Measurements from ENCODE around the gene B3GNT5. TPM values are rescaled to one million over a fixed set of nuclear protein-coding genes. Genes with fewer than 3 reads are reported as not detected.

Gene B3GNT5
- total RNA-seq, 3 donors from 2014 or later = 33.7 to 80.1 (median 71.2) TPM

- no peak for TF ChIP-seq CTCF (IDR thresholded peaks at IDR 0.05)
- Histone ChIP-seq H3K9me3 (no peaks in the 10 kb centered on the region), H3K4me1 (ENCODE audit: low read depth) (no peaks in the 10 kb centered on the region), H3K4me3 (no peak overlapping the region), H3K36me3 (ENCODE audit: low read depth) (no peaks in the 10 kb centered on the region)
- intact Hi-C loops (cut with DNase I, micrococcal nuclease) = no loop called here
- DNase-seq (no peak), ATAC-seq (no peak)
These were observed 48.0 kb downstream of the B3GNT5 start for GRCh38 chr3:183300996-183301562.

DNA sequence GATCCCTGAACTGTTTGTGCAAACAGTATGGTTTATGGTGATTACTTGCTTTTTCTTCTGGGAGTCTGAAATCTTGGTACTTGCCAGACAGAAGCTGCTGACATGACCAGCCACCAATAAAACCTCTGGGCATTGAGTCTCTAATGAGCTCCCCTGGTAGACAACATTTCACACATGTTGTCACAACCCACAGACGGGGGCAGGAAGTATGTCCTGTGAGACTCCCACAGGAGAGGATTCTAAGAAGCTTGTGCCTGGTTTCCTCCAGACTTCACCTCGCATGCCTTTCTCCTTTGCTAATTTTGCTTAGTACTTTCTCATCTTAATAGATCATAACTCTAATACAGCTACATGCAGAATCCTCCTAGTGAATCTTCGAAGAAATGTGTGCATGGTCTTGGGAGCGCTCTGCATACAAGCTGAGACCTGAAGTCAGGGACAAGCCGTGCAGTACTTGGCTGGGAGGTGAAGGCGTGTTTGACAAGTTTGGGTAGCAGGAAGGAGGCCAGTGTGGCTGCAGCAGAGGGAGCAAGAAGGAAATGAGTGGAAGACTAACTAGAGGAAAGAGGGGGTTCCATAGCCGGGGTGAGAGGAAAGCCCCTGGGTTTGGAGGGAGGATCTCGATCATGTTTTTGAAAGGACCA lies 49.0 kb downstream of the B3GNT5 start:
- Histone ChIP-seq H3K9me3 (no peaks in the 10 kb centered on the region), H3K36me3 (ENCODE audit: low read depth) (no peaks in the 10 kb centered on the region), H3K4me1 (ENCODE audit: low read depth) (peaks cover 5% of the 10 kb centered on the region), H3K4me3 (no peak overlapping the region)
- no peak for DNase-seq
- no peak for TF ChIP-seq CTCF (IDR thresholded peaks at IDR 0.05)
- intact Hi-C loops (cut with DNase I, micrococcal nuclease) = no loop called here
- ATAC-seq = no peak

DNA sequence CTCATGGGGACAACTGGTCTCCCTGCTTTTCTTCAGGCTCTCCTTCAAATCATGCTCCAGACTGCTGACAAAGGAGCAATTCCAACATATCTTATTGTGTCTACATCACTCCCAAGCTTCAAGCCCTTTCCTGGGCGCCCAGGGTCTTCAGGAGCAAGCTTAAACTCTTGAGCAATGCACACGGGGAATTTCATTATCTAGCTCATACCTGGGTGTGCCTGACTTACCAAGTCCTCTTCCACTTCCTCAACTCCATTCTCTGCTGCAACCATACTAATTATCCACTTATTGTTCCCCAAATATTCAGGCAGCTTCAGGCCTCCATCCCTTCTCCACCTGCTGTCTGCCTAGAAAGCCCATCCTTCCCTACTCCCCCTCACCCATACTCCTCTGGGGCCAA lies 50.6 kb downstream of the B3GNT5 start:
- Histone ChIP-seq H3K4me1 (ENCODE audit: low read depth) (peaks cover 15% of the 10 kb centered on the region), H3K36me3 (ENCODE audit: low read depth) (no peaks in the 10 kb centered on the region), H3K4me3 (no peak overlapping the region), H3K9me3 (no peaks in the 10 kb centered on the region)
- intact Hi-C loops (cut with DNase I, micrococcal nuclease) = no loop called here
- TF ChIP-seq CTCF (IDR thresholded peaks at IDR 0.05) = no peak
- DNase-seq = no peak
- ATAC-seq = no peak

DNA sequence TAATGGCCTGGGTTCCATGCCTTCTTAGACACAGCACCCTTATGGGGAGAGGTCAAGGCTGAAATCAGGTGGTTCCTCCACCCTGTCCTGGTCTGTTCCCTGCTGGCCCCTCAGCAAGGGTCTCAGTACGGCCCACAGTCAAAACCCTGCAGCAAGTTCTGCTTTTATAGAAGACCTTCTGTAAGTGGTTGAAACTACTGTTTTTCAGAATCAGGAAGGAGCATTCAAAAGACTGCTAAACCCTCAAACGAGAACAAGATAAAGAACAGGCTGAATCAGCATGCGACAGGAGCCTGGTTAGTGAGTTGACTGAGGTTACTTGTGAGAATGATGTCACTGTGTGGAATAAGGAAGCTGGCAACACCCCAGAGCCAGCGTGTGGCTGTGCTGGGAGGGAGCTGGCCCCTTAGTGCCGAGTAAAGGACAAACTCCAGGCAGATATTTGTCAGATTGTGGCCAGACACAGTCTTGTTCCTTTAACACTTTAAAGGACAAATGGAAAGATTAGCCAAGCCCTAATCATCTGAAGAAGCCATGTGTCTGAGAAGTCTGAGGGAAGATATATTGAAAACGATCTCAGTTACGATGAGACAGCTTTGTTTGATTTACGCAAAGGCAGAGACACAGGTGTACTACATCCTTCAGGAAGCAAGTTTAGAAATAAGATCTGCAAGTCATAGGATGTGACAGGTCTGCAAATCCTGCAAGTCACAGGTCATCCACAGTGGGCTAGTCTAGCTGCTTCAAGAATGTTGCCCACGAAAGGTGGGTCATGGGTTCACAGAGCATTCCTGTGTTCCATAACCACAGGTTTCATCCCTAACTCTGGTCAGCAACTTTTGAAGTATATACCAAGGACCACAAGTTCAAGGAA lies 54.0 kb downstream of the B3GNT5 start:
- no peaks in the 10 kb centered on the region for H3K9me3 ChIP-seq
- peaks cover 15% of the 10 kb centered on the region for H3K4me1 ChIP-seq (ENCODE audit: low read depth)
- intact Hi-C loops (cut with DNase I, micrococcal nuclease) = no loop called here
- no peaks in the 10 kb centered on the region for H3K36me3 ChIP-seq (ENCODE audit: low read depth)
- TF ChIP-seq CTCF (IDR thresholded peaks at IDR 0.05) = no peak
- no peak overlapping the region for H3K4me3 ChIP-seq
- DNase-seq = peak; percentile 90 to 97 (median 92)
- peak; percentile 93 for ATAC-seq

GRCh38 chr3:183307749-183308148 lies 54.7 kb downstream of the B3GNT5 start:
- no peaks in the 10 kb centered on the region for H3K36me3 ChIP-seq (ENCODE audit: low read depth)
- H3K4me3 ChIP-seq = no peak overlapping the region
- no peak for TF ChIP-seq CTCF (IDR thresholded peaks at IDR 0.05)
- intact Hi-C loops (cut with DNase I, micrococcal nuclease) = no loop called here
- H3K9me3 ChIP-seq = no peaks in the 10 kb centered on the region
- ATAC-seq (peak; percentile 68), DNase-seq (peak in 1 of 3 donors; percentile 81)
- peaks cover 15% of the 10 kb centered on the region for H3K4me1 ChIP-seq (ENCODE audit: low read depth)

Measured in mucosa of descending colon (tissue), 3 donors.